ENCODE data around the gene ZNF609.
A peak's percentile ranks its signal among the peaks of the same experiment; 100 is the strongest.

Gene ZNF609

DNA sequence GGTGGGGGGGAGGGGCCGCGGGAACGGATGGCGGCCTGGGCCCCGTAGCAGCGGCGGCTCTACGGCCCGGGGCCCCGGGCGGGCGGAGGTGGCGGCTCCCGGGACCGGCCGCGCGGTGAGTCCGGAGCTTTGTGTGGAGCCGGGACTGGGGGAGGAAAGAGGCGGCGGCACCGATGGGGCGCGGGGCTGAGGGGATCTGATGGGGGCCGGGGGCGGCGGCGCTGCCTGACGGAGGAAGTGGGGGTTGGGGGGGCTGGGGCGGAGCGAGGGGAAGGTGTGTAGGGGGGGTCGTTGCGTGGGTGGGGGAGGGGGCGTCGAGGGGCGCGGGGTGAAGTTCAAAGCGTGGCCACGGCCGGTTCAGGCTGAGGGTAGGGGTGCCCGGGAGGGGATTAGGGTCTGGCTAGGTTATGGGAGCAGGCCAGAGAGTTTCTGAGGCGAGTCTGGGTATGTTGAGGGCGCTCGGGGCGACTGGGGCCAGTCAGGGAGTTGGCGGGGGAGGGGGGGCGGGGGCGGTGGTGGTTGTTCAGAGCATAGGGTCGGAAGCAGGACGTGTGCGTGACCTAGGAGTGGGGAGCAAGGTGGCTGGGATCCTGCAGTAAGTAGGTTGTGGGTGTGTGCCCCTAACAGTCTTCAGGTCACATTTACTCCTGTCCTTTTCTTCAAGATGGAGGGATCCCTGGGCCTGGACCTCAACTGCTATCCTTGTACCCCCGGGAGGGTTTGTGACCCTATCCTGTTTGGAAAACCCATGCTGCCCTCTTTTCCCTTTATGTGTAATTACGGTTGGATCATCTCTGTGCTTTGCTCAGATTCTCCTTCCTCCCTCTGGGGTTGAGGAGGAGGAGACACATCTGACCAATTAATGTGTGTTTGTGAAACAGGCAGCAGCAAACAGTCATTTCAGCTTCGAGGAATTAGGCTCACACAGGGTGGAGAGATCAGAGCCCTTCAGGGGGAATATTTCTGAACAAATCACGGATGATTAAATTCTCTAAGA is 644 bp downstream of the ZNF609 start:
- no peak for TF ChIP-seq CTCF (conservative IDR thresholded peaks at IDR 0.05)
- H3K27ac ChIP-seq, result peak overlapping the region; percentile 85

GRCh38 chr15:64461721-64462162 is 1.4 kb downstream of the ZNF609 start:
- TF ChIP-seq CTCF (conservative IDR thresholded peaks at IDR 0.05), result no peak
- peak overlapping the region; percentile 85 for H3K27ac ChIP-seq

DNA sequence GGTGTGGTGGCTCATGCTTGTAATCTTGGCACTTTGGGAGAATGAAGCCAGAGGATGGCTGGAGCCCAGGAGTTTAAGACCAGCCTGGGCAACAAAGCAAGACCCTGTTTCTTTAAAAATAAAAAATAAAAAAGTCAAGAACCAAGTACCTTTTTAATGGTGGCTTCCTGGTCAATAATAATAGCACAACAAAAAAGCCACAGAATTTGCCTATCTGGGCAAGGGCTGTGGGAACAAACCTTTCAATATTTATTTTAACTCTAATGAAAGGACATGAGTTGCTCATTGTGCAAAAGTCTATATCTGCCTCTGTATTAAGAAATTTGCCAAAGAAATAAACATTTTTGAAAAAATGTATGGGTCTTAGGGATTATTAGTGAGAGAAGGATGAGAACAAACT is 2.1 kb downstream of the ZNF609 start:
- peak overlapping the region; percentile 85 for H3K27ac ChIP-seq
- TF ChIP-seq CTCF (conservative IDR thresholded peaks at IDR 0.05), result no peak

GRCh38 chr15:64464276-64465005 is 4.1 kb downstream of the ZNF609 start:
- no peak for TF ChIP-seq CTCF (conservative IDR thresholded peaks at IDR 0.05)
- no peak overlapping the region for H3K27ac ChIP-seq

DNA sequence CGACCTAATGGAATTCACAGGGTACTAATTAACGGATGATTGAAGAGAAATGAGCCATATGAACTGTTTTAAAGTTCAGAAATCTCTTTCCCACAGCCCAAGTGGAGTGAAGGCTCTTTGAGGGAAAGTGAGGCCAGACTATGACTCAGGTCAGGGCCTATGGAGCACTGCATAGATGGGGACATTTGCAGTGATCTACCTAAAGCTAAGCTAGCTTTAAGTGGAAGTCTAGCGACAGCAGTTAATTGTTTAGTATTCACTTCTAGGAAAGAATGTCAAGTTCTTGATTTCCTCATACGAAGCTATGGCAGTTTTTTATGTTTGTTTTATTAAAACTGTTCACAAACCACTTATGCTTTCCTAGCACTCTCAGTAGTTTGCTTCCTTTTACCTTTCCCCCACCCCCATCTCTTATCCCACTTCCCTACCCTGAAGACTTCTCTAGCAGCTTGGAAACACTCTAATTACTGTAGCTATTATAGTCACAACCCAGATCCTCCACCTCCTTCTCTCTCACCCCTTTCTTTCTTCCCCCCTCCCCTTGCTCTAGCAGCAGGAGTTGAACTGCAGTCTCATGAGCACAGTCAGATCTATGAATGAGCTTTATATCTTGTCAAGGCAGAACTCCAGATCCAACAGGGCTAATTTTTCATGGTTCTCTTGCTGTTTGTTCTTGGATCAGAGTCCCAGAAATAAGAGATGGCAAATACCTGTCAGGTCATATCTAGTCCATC is 6.2 kb downstream of the ZNF609 start:
- no peak overlapping the region for H3K27ac ChIP-seq
- no peak for TF ChIP-seq CTCF (conservative IDR thresholded peaks at IDR 0.05)

DNA sequence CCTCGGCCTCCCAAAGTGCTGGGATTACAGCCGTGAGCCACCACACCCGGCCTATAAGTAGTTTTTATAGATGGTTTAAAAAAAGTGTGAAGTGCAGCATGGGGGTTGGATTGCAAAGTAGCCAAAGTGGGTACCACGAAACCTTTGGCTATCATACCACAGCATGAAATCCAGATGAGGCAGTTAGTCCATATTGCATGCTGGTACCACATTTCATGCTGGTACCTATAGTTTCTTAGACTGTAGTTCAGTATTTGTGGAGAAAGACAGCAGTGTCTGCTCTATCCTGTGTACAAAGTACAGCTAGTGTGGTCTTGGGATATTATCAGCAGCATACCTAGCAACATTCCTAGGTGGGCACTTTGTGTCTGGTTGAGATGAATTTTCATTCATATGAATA is 11.8 kb downstream of the ZNF609 start:
- no peak overlapping the region for H3K27ac ChIP-seq
- no peak for TF ChIP-seq CTCF (conservative IDR thresholded peaks at IDR 0.05)

GRCh38 chr15:64474846-64475245 is 14.5 kb downstream of the ZNF609 start:
- no peak for TF ChIP-seq CTCF (conservative IDR thresholded peaks at IDR 0.05)
- no peak overlapping the region for H3K27ac ChIP-seq
